NB4 (cell line): ENCODE results near the gene PF4V1.
A peak's percentile ranks its signal among the peaks of the same experiment; 100 is the strongest.

Experiments
- DNase-seq: peaks from one replicate; pipeline ENCODE4 v3.0.0; 2010; ENCODE audit warnings: low read depth
- H3K4me3 ChIP-seq: one replicate; pipeline ENCODE4 v1.5.1; 2011; ENCODE audit warnings: mild to moderate bottlenecking, low read depth, low read length, moderate library complexity
- CTCF ChIP-seq: IDR thresholded peaks from one replicate; pipeline ENCODE4 v1.5.1; 2012; ENCODE audit warnings: low read depth, low read length
- MAX ChIP-seq: IDR thresholded peaks from 2 replicates; pipeline ENCODE4 v1.6.1; 2011; ENCODE audit warnings: low read depth, low read length
- MYC ChIP-seq: IDR thresholded peaks from 2 replicates; pipeline ENCODE4 v1.6.1; 2011; ENCODE audit warnings: low read depth, low read length
- POLR2A ChIP-seq: IDR thresholded peaks from 2 replicates; pipeline ENCODE4 v1.6.1; 2011; ENCODE audit warnings: mild to moderate bottlenecking; ENCODE audit not compliant: insufficient read length; ENCODE audit errors: extremely low read depth

Gene PF4V1

DNA sequence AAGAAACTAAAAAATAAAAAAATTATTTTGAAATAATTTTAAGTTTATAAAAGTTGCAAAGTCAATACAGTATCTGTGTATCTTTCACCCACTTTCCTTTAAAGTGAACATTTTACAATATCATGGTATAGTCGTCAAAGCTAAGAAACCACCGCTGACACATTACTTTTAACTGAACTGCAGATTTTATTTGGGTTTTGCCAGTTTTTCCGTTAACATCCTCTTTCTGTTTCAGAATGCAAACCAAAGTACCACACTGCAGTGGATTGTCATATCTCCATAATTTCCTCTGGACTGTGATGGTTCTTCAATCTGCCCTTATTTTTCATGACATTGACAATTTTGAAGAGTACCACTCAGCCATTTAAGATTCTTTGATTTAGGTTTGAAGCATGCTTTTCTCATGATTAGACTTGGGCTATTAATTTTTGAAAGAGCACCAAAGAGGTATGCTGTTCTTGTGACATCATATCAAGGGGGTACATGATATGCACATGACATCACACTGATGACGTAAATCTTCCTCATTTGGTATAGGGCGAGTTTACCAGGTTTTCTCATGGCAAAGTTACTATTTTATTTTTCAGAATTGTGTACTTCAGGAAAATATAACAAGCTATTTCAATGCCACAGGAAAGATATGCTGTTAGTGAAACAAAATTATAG, 12.5 kb downstream of the PF4V1 start:
- no peak overlapping the region for H3K4me3 ChIP-seq
- no peak for DNase-seq
- TF ChIP-seq MYC (no peak), POLR2A (no peak), MAX (no peak), CTCF (no peak)

DNA sequence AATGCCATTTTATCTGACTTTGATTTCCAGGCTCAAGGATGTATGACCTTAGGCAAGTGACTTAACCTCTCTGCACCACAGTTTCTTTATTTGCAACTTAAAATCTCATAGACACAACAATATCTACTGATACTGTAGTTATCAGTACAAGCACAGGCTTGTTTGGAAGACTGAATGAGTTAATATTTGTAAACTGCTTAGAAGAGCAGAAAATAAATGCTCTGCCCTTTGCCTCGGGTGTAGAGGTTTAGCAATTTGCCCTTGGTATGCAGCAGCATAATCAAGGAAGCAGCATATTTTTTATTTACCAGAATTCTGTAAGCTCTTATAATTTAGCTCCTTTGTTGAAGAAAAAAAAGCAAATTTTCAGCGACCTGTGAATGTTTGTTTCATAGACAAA, 13.2 kb downstream of the PF4V1 start:
- TF ChIP-seq POLR2A, result no peak
- no peak for TF ChIP-seq MYC
- TF ChIP-seq CTCF, result no peak
- no peak for TF ChIP-seq MAX
- no peak overlapping the region for H3K4me3 ChIP-seq
- DNase-seq, result no peak

DNA sequence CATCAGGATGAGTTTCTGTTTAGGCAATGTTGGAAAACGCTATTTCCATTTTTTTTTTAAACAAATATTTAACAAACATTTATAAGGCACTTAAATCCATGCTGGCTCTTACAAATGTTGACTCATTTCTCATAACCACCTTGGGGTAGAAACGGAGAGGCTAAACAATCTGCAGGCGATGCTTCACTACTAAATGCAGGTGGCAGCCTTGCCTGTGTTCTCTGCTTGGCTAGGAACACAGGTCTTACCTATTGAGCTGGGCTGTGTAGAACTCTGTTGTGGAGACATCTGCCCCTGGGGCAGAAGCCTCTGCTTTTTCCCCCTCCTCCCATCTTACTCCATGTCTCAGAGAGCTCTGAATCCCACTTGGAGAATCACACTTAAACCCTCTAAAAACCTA, 14.7 kb downstream of the PF4V1 start:
- DNase-seq, result no peak
- no peak for TF ChIP-seq MYC
- TF ChIP-seq POLR2A, result no peak
- TF ChIP-seq CTCF, result no peak
- no peak for TF ChIP-seq MAX

DNA sequence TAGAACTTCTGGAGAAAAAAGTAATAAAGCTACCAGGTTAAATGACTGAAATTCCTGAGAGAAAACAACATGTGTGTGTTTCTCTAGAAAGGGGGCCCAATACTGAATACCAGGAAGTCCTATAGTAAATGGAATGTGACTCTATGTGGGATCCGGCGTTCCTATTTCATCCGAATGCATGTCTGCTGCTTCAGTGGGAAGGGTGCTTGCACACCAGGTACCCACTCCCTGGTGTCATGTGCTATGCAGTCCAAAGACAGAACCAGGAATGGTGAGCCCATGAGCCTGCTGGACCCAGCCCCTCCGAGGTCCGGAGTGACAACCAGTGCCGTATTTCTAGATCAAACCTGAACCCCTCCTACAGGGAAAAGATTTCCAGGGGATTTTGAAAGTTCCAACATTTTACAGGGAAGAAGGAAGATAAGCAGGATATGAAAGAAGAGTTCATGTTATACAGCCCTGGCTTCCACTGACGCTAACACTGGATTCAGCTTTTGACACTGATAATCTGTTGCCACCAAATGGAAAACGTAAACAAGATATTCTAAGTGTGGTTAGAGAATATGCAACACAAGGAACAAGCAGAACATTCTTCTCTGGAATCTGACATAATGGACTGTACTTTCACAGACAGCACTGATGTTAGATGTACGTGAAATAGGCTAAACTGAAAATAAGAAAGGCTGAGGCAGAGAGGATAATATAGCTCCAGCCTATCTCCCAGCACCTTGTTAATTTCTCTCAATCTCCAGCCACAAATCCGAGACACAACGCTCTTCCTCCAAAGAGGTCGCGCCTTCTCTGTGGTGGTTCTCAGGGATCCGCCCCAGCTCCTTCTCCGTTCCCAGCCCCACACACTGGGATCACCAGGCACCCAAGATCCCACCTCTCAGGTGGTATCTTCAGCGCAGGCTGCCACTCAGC, 15.4 kb downstream of the PF4V1 start:
- DNase-seq, result no peak
- TF ChIP-seq CTCF (no peak), MAX (no peak), MYC (no peak), POLR2A (no peak)
- H3K4me3 ChIP-seq, result no peak overlapping the region

More for the DNA sequence above, 14.7 kb downstream of the PF4V1 start:
- no peak overlapping the region for H3K4me3 ChIP-seq

DNA sequence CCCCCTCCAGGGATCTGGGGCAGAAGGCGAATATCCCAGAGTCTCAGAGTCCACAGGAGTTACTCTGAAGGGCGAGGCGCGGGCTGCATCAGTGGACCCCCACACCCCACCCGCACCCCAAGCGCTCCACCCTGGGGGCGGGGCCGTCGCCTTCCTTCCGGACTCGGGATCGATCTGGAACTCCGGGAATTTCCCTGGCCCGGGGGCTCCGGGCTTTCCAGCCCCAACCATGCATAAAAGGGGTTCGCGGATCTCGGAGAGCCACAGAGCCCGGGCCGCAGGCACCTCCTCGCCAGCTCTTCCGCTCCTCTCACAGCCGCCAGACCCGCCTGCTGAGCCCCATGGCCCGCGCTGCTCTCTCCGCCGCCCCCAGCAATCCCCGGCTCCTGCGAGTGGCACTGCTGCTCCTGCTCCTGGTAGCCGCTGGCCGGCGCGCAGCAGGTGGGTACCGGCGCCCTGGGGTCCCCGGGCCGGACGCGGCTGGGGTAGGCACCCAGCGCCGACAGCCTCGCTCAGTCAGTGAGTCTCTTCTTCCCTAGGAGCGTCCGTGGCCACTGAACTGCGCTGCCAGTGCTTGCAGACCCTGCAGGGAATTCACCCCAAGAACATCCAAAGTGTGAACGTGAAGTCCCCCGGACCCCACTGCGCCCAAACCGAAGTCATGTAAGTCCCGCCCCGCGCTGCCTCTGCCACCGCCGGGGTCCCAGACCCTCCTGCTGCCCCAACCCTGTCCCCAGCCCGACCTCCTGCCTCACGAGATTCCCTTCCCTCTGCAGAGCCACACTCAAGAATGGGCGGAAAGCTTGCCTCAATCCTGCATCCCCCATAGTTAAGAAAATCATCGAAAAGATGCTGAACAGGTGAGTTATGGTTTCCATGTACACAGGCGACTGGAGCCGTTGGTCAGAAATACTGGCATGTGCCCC, 16.3 kb downstream of the PF4V1 start, which contains the start of gene CXCL1:
Gene CXCL1, plus strand, starts transcription at position 264 of the 926 bp plus-strand sequence. Its CDS starts 78 bp downstream, at position 342.
- H3K4me3 ChIP-seq, result no peak within 1 kb of the TSS
- TF ChIP-seq MAX (no peak), MYC (no peak), POLR2A (no peak), CTCF (no peak)
- DNase-seq, result peak; percentile 42
